ENCODE measurements around the gene COX19.

Gene COX19

GRCh38 chr7:981793-982510, 6.6 kb upstream of the COX19 start:
- no peak for DNase-seq
- Histone ChIP-seq H3K4me3 (ENCODE audit: control insufficient read depth in 1 of 7, extremely low read depth in 1 of 7, insufficient read depth in 4 of 7, low read depth in 2 of 7, low read length in 6 of 7) (no peak overlapping the region), H3K27ac (ENCODE audit: insufficient read depth in 1 of 2, low read depth in 1 of 2, low read length in 2 of 2, poor library complexity in 1 of 2, severe bottlenecking in 2 of 2) (no peak overlapping the region), H3K4me1 (ENCODE audit: control extremely low read depth in 1 of 4, control insufficient read depth in 4 of 4, insufficient read depth in 4 of 4, low read length in 3 of 4) (peaks cover 0 to 4% (median 0%) of the 10 kb centered on the region in 4 experiments), H3K27me3 (replicated peaks in 2 of 5; ENCODE audit: control insufficient read depth in 4 of 5, insufficient read depth in 5 of 5, low read length in 4 of 5) (peaks cover 0 to 16% (median 0%) of the 10 kb centered on the region in 5 experiments), H3K36me3 (ENCODE audit: control insufficient read depth in 4 of 4, insufficient read depth in 4 of 4, low read length in 3 of 4) (no peaks in the 10 kb centered on the region), H3K9me3 (ENCODE audit: control extremely low read depth in 1 of 5, control insufficient read depth in 4 of 5, insufficient read depth in 2 of 5, low read depth in 1 of 5, low read length in 4 of 5) (no peaks in the 10 kb centered on the region)
- WGBS (ENCODE audit: insufficient coverage): 94% methylated on average over 15 of the region's 19 CpGs
- ChIA-PET POLR2A (no interaction called here), CTCF (interaction anchor here (0.7 to 1.3 kb wide), 6 partner anchors 10 to 84 kb away, joined by 3 to 4 read pairs (median 3); no protein-coding TSS in a partner anchor)

- no peak for DNase-seq
- CTCF ChIA-PET: interaction anchor here (5.4 kb wide), 1 partner anchor 13 kb away, joined by 41 read pairs; no protein-coding TSS in a partner anchor
- 93% methylated on average over 11 of the region's 15 CpGs for WGBS (ENCODE audit: insufficient coverage)
- Histone ChIP-seq H3K27me3 (replicated peaks in 2 of 5; ENCODE audit: control insufficient read depth in 4 of 5, insufficient read depth in 5 of 5, low read length in 4 of 5) (no peaks in the 10 kb centered on the region), H3K9me3 (ENCODE audit: control extremely low read depth in 1 of 5, control insufficient read depth in 4 of 5, insufficient read depth in 2 of 5, low read depth in 1 of 5, low read length in 4 of 5) (no peaks in the 10 kb centered on the region), H3K4me3 (ENCODE audit: control insufficient read depth in 1 of 7, extremely low read depth in 1 of 7, insufficient read depth in 4 of 7, low read depth in 2 of 7, low read length in 6 of 7) (no peak overlapping the region), H3K4me1 (ENCODE audit: control extremely low read depth in 1 of 4, control insufficient read depth in 4 of 4, insufficient read depth in 4 of 4, low read length in 3 of 4) (peaks cover 0 to 6% (median 4%) of the 10 kb centered on the region in 4 experiments), H3K36me3 (ENCODE audit: control insufficient read depth in 4 of 4, insufficient read depth in 4 of 4, low read length in 3 of 4) (no peaks in the 10 kb centered on the region), H3K27ac (ENCODE audit: insufficient read depth in 1 of 2, low read depth in 1 of 2, low read length in 2 of 2, poor library complexity in 1 of 2, severe bottlenecking in 2 of 2) (no peak overlapping the region)
- POLR2A ChIA-PET: no interaction called here
Measured at GRCh38 chr7:979886-980571, 4.7 kb upstream of the COX19 start.

DNA sequence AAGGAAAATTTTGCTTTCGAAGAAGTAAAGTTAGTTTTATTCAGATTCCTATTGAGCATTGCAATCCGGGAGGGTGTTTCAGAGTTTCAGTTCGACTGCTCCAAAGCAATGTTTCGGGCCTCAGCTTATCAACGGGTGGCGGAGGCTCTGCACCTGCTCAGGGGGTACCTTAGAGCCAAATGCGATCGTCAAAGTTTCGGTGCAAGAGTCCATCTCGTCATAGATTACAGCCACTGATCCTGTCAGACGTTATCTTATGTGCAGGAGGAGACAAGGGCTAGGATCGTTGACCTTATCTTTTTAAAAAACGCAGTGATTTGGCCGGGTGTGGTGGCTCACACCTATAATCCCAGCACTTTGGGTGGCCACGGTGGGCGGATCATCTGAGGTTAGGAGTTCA, 3.8 kb upstream of the COX19 start:
- WGBS (ENCODE audit: insufficient coverage): 98% methylated on average over 16 of the region's 16 CpGs
- Histone ChIP-seq H3K4me1 (ENCODE audit: control extremely low read depth in 1 of 4, control insufficient read depth in 4 of 4, insufficient read depth in 4 of 4, low read length in 3 of 4) (peaks cover 3 to 11% (median 9%) of the 10 kb centered on the region in 4 experiments), H3K4me3 (ENCODE audit: control insufficient read depth in 1 of 7, extremely low read depth in 1 of 7, insufficient read depth in 4 of 7, low read depth in 2 of 7, low read length in 6 of 7) (no peak overlapping the region), H3K27me3 (replicated peaks in 2 of 5; ENCODE audit: control insufficient read depth in 4 of 5, insufficient read depth in 5 of 5, low read length in 4 of 5) (no peaks in the 10 kb centered on the region), H3K36me3 (ENCODE audit: control insufficient read depth in 4 of 4, insufficient read depth in 4 of 4, low read length in 3 of 4) (no peaks in the 10 kb centered on the region), H3K27ac (ENCODE audit: insufficient read depth in 1 of 2, low read depth in 1 of 2, low read length in 2 of 2, poor library complexity in 1 of 2, severe bottlenecking in 2 of 2) (no peak overlapping the region), H3K9me3 (ENCODE audit: control extremely low read depth in 1 of 5, control insufficient read depth in 4 of 5, insufficient read depth in 2 of 5, low read depth in 1 of 5, low read length in 4 of 5) (no peaks in the 10 kb centered on the region)
- CTCF ChIA-PET: interaction anchor here (5.4 kb wide), 1 partner anchor 14 kb away, joined by 41 read pairs; no protein-coding TSS in a partner anchor
- DNase-seq: no peak
- POLR2A ChIA-PET: no interaction called here

DNA sequence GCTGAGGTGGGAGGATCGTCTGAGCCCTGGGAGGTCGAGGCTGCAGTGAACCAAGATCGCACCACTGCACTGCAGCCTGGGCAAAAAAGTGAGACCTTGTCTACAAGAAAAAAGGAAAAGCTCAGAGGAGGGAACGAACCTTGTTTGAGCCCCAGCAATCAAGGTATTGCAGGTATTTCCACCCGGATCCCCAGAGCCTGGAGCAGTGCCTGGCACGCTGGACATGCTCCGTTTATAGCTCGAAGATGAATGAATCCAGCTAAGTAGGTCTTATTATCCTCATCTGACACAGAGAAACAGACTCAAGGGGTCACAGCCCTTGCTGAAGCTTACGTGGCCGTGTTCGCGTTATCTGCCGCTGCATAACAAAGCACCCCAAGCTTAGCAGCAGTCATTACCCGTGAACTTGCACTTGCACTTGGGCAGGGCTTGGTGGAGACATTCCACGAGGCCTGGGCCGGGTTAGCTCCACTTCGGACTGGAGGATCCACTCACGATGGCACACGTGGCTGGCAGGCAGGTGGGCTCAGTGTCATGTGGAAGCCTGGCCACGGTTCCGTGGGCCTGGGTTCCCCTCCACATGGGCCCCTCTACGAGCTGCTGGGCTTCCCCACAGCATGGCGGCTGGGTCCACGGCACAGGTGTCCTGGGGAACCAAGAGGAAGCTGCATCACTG, 3.2 kb upstream of the COX19 start:
- Histone ChIP-seq H3K27me3 (replicated peaks in 2 of 5; ENCODE audit: control insufficient read depth in 4 of 5, insufficient read depth in 5 of 5, low read length in 4 of 5) (no peaks in the 10 kb centered on the region), H3K9me3 (ENCODE audit: control extremely low read depth in 1 of 5, control insufficient read depth in 4 of 5, insufficient read depth in 2 of 5, low read depth in 1 of 5, low read length in 4 of 5) (no peaks in the 10 kb centered on the region), H3K4me3 (ENCODE audit: control insufficient read depth in 1 of 7, extremely low read depth in 1 of 7, insufficient read depth in 4 of 7, low read depth in 2 of 7, low read length in 6 of 7) (no peak overlapping the region), H3K27ac (ENCODE audit: insufficient read depth in 1 of 2, low read depth in 1 of 2, low read length in 2 of 2, poor library complexity in 1 of 2, severe bottlenecking in 2 of 2) (no peak overlapping the region), H3K36me3 (ENCODE audit: control insufficient read depth in 4 of 4, insufficient read depth in 4 of 4, low read length in 3 of 4) (no peaks in the 10 kb centered on the region), H3K4me1 (ENCODE audit: control extremely low read depth in 1 of 4, control insufficient read depth in 4 of 4, insufficient read depth in 4 of 4, low read length in 3 of 4) (peaks cover 3 to 16% (median 12%) of the 10 kb centered on the region in 4 experiments)
- no peak for DNase-seq
- CTCF ChIA-PET: interaction anchor here (1.0 to 5.4 kb wide), 2 partner anchors 15 to 67 kb away, joined by 3 to 41 read pairs; no protein-coding TSS in a partner anchor
- POLR2A ChIA-PET: interaction anchor here (0.8 kb wide), 1 partner anchor 11 kb away, joined by 5 read pairs; no protein-coding TSS in a partner anchor
- 96% methylated on average over 24 of the region's 24 CpGs for WGBS (ENCODE audit: insufficient coverage)

GRCh38 chr7:978049-978346, 2.6 kb upstream of the COX19 start:
- WGBS (ENCODE audit: insufficient coverage): 94% methylated on average over 6 of the region's 7 CpGs

GRCh38 chr7:977326-978048, 2.1 kb upstream of the COX19 start:
- no peak overlapping the region for H3K4me3 ChIP-seq (ENCODE audit: control insufficient read depth in 1 of 7, extremely low read depth in 1 of 7, insufficient read depth in 4 of 7, low read depth in 2 of 7, low read length in 6 of 7)
- peaks cover 4 to 10% (median 6%) of the 10 kb centered on the region in 4 experiments for H3K36me3 ChIP-seq (ENCODE audit: control insufficient read depth in 4 of 4, insufficient read depth in 4 of 4, low read length in 3 of 4)
- DNase-seq: no peak
- H3K4me1 ChIP-seq (ENCODE audit: control extremely low read depth in 1 of 4, control insufficient read depth in 4 of 4, insufficient read depth in 4 of 4, low read length in 3 of 4): peaks cover 3 to 23% (median 13%) of the 10 kb centered on the region in 4 experiments
- 87% methylated on average over 17 of the region's 19 CpGs for WGBS (ENCODE audit: insufficient coverage)
- POLR2A ChIA-PET: interaction anchor here (0.8 kb wide), 1 partner anchor 10 kb away, joined by 5 read pairs; no protein-coding TSS in a partner anchor
- no peaks in the 10 kb centered on the region for H3K27me3 ChIP-seq (replicated peaks in 2 of 5; ENCODE audit: control insufficient read depth in 4 of 5, insufficient read depth in 5 of 5, low read length in 4 of 5)
- CTCF ChIA-PET: interaction anchor here (0.9 to 5.4 kb wide), 4 partner anchors 8 to 81 kb away, joined by 3 to 41 read pairs (median 3); no protein-coding TSS in a partner anchor
- H3K27ac ChIP-seq (ENCODE audit: insufficient read depth in 1 of 2, low read depth in 1 of 2, low read length in 2 of 2, poor library complexity in 1 of 2, severe bottlenecking in 2 of 2): no peak overlapping the region
- H3K9me3 ChIP-seq (ENCODE audit: control extremely low read depth in 1 of 5, control insufficient read depth in 4 of 5, insufficient read depth in 2 of 5, low read depth in 1 of 5, low read length in 4 of 5): no peaks in the 10 kb centered on the region

More at GRCh38 chr7:978049-978346, 2.6 kb upstream of the COX19 start:
- Histone ChIP-seq H3K36me3 (ENCODE audit: control insufficient read depth in 4 of 4, insufficient read depth in 4 of 4, low read length in 3 of 4) (peaks cover 0 to 5% (median 1%) of the 10 kb centered on the region in 4 experiments), H3K4me1 (ENCODE audit: control extremely low read depth in 1 of 4, control insufficient read depth in 4 of 4, insufficient read depth in 4 of 4, low read length in 3 of 4) (peaks cover 3 to 21% (median 13%) of the 10 kb centered on the region in 4 experiments), H3K4me3 (ENCODE audit: control insufficient read depth in 1 of 7, extremely low read depth in 1 of 7, insufficient read depth in 4 of 7, low read depth in 2 of 7, low read length in 6 of 7) (no peak overlapping the region), H3K27me3 (replicated peaks in 2 of 5; ENCODE audit: control insufficient read depth in 4 of 5, insufficient read depth in 5 of 5, low read length in 4 of 5) (no peaks in the 10 kb centered on the region), H3K9me3 (ENCODE audit: control extremely low read depth in 1 of 5, control insufficient read depth in 4 of 5, insufficient read depth in 2 of 5, low read depth in 1 of 5, low read length in 4 of 5) (no peaks in the 10 kb centered on the region), H3K27ac (ENCODE audit: insufficient read depth in 1 of 2, low read depth in 1 of 2, low read length in 2 of 2, poor library complexity in 1 of 2, severe bottlenecking in 2 of 2) (no peak overlapping the region)
- ChIA-PET CTCF (interaction anchor here (1.0 to 5.4 kb wide), 2 partner anchors 15 to 67 kb away, joined by 3 to 41 read pairs; no protein-coding TSS in a partner anchor), POLR2A (interaction anchor here (0.8 kb wide), 1 partner anchor 11 kb away, joined by 5 read pairs; no protein-coding TSS in a partner anchor)
- DNase-seq: no peak

Data from common myeloid progenitor, CD34-positive (primary cell).